Astrocyte (in vitro differentiated cells and primary cell): ENCODE data around the gene FBLIM1.

Source experiments
- EZH2 ChIP-seq: IDR thresholded peaks from 2 replicates; pipeline ENCODE4 v1.6.1; 2012; ENCODE audit warnings: mild to moderate bottlenecking, low read length, inconsistent platforms; ENCODE audit not compliant: insufficient read depth
- TF ChIP-seq, protein P1 (sequence below): IDR thresholded peaks from 2 replicates; pipeline ENCODE4 v1.5.1; 2011; ENCODE audit warnings: low read depth, mild to moderate bottlenecking, inconsistent platforms, low read length, moderate library complexity; ENCODE audit not compliant: insufficient read depth

GRCh38 chr1:15751717-15752116, 6.9 kb upstream of the FBLIM1 start:
- TF ChIP-seq, protein P1, sequence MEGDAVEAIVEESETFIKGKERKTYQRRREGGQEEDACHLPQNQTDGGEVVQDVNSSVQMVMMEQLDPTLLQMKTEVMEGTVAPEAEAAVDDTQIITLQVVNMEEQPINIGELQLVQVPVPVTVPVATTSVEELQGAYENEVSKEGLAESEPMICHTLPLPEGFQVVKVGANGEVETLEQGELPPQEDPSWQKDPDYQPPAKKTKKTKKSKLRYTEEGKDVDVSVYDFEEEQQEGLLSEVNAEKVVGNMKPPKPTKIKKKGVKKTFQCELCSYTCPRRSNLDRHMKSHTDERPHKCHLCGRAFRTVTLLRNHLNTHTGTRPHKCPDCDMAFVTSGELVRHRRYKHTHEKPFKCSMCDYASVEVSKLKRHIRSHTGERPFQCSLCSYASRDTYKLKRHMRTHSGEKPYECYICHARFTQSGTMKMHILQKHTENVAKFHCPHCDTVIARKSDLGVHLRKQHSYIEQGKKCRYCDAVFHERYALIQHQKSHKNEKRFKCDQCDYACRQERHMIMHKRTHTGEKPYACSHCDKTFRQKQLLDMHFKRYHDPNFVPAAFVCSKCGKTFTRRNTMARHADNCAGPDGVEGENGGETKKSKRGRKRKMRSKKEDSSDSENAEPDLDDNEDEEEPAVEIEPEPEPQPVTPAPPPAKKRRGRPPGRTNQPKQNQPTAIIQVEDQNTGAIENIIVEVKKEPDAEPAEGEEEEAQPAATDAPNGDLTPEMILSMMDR: no peak
- TF ChIP-seq EZH2: no peak
